IPS-20b (cell line): Measurements from ENCODE around the gene SORL1.

Source experiments
- H3K27ac ChIP-seq: one replicate; pipeline ENCODE4 v1.5.1; 2013; ENCODE audit warnings: low read length
- H3K27me3 ChIP-seq: 2 replicates; pipeline ENCODE4 v1.6.1; 2013; ENCODE audit warnings: mild to moderate bottlenecking, low read length, inconsistent platforms; ENCODE audit not compliant: insufficient read depth
- H3K36me3 ChIP-seq: 2 replicates; pipeline ENCODE4 v1.6.1; 2013; ENCODE audit warnings: low read depth, mild to moderate bottlenecking, inconsistent platforms, low read length, moderate library complexity; ENCODE audit not compliant: insufficient read depth
- H3K4me1 ChIP-seq: 2 replicates; pipeline ENCODE4 v1.6.1; 2013; ENCODE audit warnings: mild to moderate bottlenecking, control low read depth, inconsistent platforms, low read length, moderate library complexity; ENCODE audit not compliant: insufficient read depth
- H3K4me3 ChIP-seq: 2 replicates; pipeline ENCODE4 v1.5.1; 2013; ENCODE audit warnings: mild to moderate bottlenecking, low read length, inconsistent platforms
- H3K9ac ChIP-seq: 2 replicates; pipeline ENCODE4 v1.6.1; 2013; ENCODE audit warnings: low read depth, mild to moderate bottlenecking, inconsistent platforms, low read length, moderate library complexity
- H3K9me3 ChIP-seq: 2 replicates; pipeline ENCODE4 v1.6.1; 2013; ENCODE audit warnings: mild to moderate bottlenecking, low read depth, low read length, inconsistent platforms; ENCODE audit not compliant: insufficient read depth

The SORL1 gene

GRCh38 chr11:121552644-121553043 is 100.5 kb downstream of the SORL1 start:
- H3K9ac ChIP-seq, result no peak overlapping the region
- H3K4me1 ChIP-seq, result 0 out of 2 replicates have a peak, but pooled peaks cover 3% of the 10 kb centered on the region
- no peak overlapping the region for H3K27ac ChIP-seq
- H3K27me3 ChIP-seq, result no peaks in the 10 kb centered on the region
- H3K4me3 ChIP-seq, result no peak overlapping the region
- no peaks in the 10 kb centered on the region for H3K9me3 ChIP-seq
- peaks cover 84% of the 10 kb centered on the region for H3K36me3 ChIP-seq

- Histone ChIP-seq H3K27me3 (no peaks in the 10 kb centered on the region), H3K36me3 (peaks cover 86% of the 10 kb centered on the region), H3K4me1 (0 out of 2 replicates have a peak, but pooled peaks cover 3% of the 10 kb centered on the region), H3K9ac (no peak overlapping the region), H3K27ac (no peak overlapping the region), H3K9me3 (no peaks in the 10 kb centered on the region), H3K4me3 (no peak overlapping the region)
These were observed 101.3 kb downstream of the SORL1 start for GRCh38 chr11:121553389-121553788.

- H3K4me1 ChIP-seq, result 0 out of 2 replicates have a peak, but pooled peaks cover 3% of the 10 kb centered on the region
- no peaks in the 10 kb centered on the region for H3K27me3 ChIP-seq
- peaks cover 90% of the 10 kb centered on the region for H3K36me3 ChIP-seq
- H3K4me3 ChIP-seq, result no peak overlapping the region
- no peak overlapping the region for H3K9ac ChIP-seq
- no peak overlapping the region for H3K27ac ChIP-seq
- H3K9me3 ChIP-seq, result no peaks in the 10 kb centered on the region
These were observed 101.7 kb downstream of the SORL1 start for GRCh38 chr11:121553806-121554205.

GRCh38 chr11:121554552-121554951 is 102.4 kb downstream of the SORL1 start:
- 0 out of 2 replicates have a peak, but pooled peaks cover 3% of the 10 kb centered on the region for H3K4me1 ChIP-seq
- no peak overlapping the region for H3K4me3 ChIP-seq
- H3K27ac ChIP-seq, result no peak overlapping the region
- H3K9ac ChIP-seq, result no peak overlapping the region
- no peaks in the 10 kb centered on the region for H3K9me3 ChIP-seq
- no peaks in the 10 kb centered on the region for H3K27me3 ChIP-seq
- peaks cover 97% of the 10 kb centered on the region for H3K36me3 ChIP-seq

- Histone ChIP-seq H3K4me3 (no peak overlapping the region), H3K36me3 (peaks cover 99% of the 10 kb centered on the region), H3K4me1 (0 out of 2 replicates have a peak, but pooled peaks cover 3% of the 10 kb centered on the region), H3K9me3 (no peaks in the 10 kb centered on the region), H3K27ac (no peak overlapping the region), H3K27me3 (no peaks in the 10 kb centered on the region), H3K9ac (no peak overlapping the region)
These were observed 103.0 kb downstream of the SORL1 start for GRCh38 chr11:121555121-121555520.

- H3K4me3 ChIP-seq, result no peak overlapping the region
- no peak overlapping the region for H3K9ac ChIP-seq
- H3K27me3 ChIP-seq, result no peaks in the 10 kb centered on the region
- H3K27ac ChIP-seq, result no peak overlapping the region
- no peaks in the 10 kb centered on the region for H3K9me3 ChIP-seq
- H3K36me3 ChIP-seq, result peaks cover 98% of the 10 kb centered on the region
- H3K4me1 ChIP-seq, result no peaks in the 10 kb centered on the region
These were observed 104.8 kb downstream of the SORL1 start for GRCh38 chr11:121556937-121557336.

- Histone ChIP-seq H3K9me3 (no peaks in the 10 kb centered on the region), H3K27ac (no peak overlapping the region), H3K4me1 (no peaks in the 10 kb centered on the region), H3K4me3 (no peak overlapping the region), H3K36me3 (peaks cover 97% of the 10 kb centered on the region), H3K9ac (no peak overlapping the region), H3K27me3 (no peaks in the 10 kb centered on the region)
These were observed 105.2 kb downstream of the SORL1 start for GRCh38 chr11:121557348-121557747.

GRCh38 chr11:121559606-121560200 is 107.6 kb downstream of the SORL1 start:
- no peaks in the 10 kb centered on the region for H3K9me3 ChIP-seq
- H3K27me3 ChIP-seq, result no peaks in the 10 kb centered on the region
- peaks cover 79% of the 10 kb centered on the region for H3K36me3 ChIP-seq
- no peak overlapping the region for H3K27ac ChIP-seq
- H3K4me1 ChIP-seq, result no peaks in the 10 kb centered on the region
- H3K4me3 ChIP-seq, result no peak overlapping the region
- no peak overlapping the region for H3K9ac ChIP-seq

- Histone ChIP-seq H3K27me3 (no peaks in the 10 kb centered on the region), H3K36me3 (peaks cover 74% of the 10 kb centered on the region)
These were observed 108.1 kb downstream of the SORL1 start for GRCh38 chr11:121560236-121560635.

GRCh38 chr11:121561240-121561639 is 109.1 kb downstream of the SORL1 start:
- no peak overlapping the region for H3K4me3 ChIP-seq
- no peak overlapping the region for H3K27ac ChIP-seq
- H3K9ac ChIP-seq, result no peak overlapping the region
- no peaks in the 10 kb centered on the region for H3K27me3 ChIP-seq
- H3K4me1 ChIP-seq, result no peaks in the 10 kb centered on the region
- H3K9me3 ChIP-seq, result no peaks in the 10 kb centered on the region
- peaks cover 72% of the 10 kb centered on the region for H3K36me3 ChIP-seq

More at GRCh38 chr11:121560236-121560635, 108.1 kb downstream of the SORL1 start:
- Histone ChIP-seq H3K4me1 (no peaks in the 10 kb centered on the region), H3K27ac (no peak overlapping the region), H3K9ac (no peak overlapping the region), H3K9me3 (no peaks in the 10 kb centered on the region), H3K4me3 (no peak overlapping the region)

GRCh38 chr11:121561716-121562115 is 109.6 kb downstream of the SORL1 start:
- no peaks in the 10 kb centered on the region for H3K27me3 ChIP-seq
- H3K4me1 ChIP-seq, result no peaks in the 10 kb centered on the region
- peaks cover 72% of the 10 kb centered on the region for H3K36me3 ChIP-seq

GRCh38 chr11:121563003-121563402 is 110.9 kb downstream of the SORL1 start:
- Histone ChIP-seq H3K27me3 (no peaks in the 10 kb centered on the region), H3K9me3 (no peaks in the 10 kb centered on the region), H3K9ac (no peak overlapping the region), H3K4me3 (no peak overlapping the region), H3K4me1 (no peaks in the 10 kb centered on the region), H3K27ac (no peak overlapping the region), H3K36me3 (peaks cover 72% of the 10 kb centered on the region)

More at GRCh38 chr11:121561716-121562115, 109.6 kb downstream of the SORL1 start:
- no peaks in the 10 kb centered on the region for H3K9me3 ChIP-seq
- no peak overlapping the region for H3K9ac ChIP-seq
- H3K27ac ChIP-seq, result no peak overlapping the region
- no peak overlapping the region for H3K4me3 ChIP-seq
